GM19351 (cell line): ENCODE data around the gene CCHCR1.
"Not testable (repeated sequence)": the region's sequence is repeated elsewhere in the genome, so short reads cannot be mapped to it uniquely, and the experiment has no call there.

Experiments used
- ATAC-seq: cut with Tn5 transposase; IDR thresholded peaks from one replicate; pipeline ENCODE4 v1.9.1; 2021; ENCODE audit warnings: mild to moderate bottlenecking, moderate library complexity; ENCODE audit not compliant: unreplicated experiment

CCHCR1 gene

GRCh38 chr6:31164475-31165063, 7.0 kb upstream of the CCHCR1 start:
- ATAC-seq, result not testable (repeated sequence)

- ATAC-seq, result no peak
These were observed 6.3 kb upstream of the CCHCR1 start for GRCh38 chr6:31163922-31164321.

DNA sequence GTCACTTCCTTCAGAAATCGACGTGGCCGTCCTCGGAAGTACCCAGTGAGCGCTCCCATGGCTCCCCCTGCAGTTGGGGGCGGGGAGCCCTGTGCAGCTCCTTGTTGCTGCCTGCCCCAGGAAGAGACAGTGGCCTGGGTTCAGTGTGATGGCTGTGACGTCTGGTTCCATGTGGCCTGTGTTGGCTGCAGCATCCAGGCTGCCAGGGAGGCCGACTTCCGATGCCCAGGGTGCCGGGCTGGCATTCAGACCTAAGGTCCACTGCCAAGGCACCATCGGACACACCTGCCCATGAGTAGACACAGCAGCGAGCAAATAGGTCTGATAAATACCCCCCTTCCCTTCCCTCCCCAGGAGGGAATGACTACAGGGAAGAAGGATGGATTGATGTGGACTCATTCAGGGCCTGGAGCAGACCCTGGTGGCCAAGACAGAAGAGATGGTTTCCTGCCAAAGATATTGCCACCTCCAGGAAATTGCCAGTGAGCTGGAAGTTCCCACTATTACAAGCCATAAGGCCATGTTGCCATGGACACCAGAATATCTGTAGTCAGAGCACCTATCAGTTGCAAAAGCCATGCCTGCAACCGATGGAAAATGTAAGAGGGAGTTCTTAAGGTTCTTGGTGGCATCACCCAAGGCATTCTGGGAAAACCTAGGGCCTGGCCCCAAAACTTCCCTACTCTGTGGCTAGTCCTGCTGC, 5.0 kb upstream of the CCHCR1 start:
- no peak for ATAC-seq

GRCh38 chr6:31161216-31162126, 3.9 kb upstream of the CCHCR1 start:
- no peak for ATAC-seq

DNA sequence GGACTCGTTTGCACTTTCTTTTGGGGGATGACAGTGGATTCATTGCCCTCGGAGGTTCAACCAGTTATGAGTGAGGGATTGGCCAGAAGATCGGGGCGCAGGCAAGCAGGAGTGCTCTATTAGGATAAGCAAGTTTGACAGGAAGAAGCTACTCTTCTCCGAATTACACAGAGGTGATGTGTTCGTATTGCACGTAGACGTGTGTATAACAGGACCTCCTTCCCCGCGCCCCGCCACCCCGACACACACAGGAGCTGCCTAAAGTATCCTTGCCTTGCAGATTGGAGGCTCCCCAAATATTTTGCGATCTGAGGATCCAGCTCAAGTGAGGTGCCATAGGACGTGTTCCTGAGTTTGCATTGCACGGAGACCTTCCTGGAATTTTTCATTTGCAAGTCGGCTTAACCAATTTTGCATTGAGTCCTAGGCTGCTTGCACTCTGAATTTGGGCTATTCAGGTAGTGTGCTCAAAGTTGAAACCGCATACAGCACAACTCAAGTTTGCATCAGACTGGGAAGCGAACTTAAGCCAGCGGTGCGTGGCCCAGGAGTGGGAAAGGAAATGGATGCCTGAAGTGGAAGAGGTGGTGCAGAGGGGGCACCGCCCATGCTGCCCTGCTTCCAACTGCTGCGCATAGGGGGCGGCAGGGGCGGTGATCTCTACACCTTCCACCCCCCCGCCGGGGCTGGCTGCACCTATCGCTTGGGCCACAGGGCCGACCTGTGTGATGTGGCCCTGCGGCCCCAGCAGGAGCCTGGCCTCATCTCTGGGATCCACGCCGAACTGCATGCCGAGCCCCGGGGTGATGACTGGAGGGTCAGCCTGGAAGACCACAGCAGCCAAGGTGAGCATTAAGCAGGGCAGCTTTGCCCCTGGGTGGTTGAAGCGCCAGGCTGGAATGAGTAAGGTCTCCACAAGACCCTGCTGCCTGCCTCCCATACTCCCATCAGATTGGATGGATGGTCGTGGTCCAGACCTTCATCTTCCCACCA, 1.6 kb upstream of the CCHCR1 start:
- peak; percentile 5 for ATAC-seq

DNA sequence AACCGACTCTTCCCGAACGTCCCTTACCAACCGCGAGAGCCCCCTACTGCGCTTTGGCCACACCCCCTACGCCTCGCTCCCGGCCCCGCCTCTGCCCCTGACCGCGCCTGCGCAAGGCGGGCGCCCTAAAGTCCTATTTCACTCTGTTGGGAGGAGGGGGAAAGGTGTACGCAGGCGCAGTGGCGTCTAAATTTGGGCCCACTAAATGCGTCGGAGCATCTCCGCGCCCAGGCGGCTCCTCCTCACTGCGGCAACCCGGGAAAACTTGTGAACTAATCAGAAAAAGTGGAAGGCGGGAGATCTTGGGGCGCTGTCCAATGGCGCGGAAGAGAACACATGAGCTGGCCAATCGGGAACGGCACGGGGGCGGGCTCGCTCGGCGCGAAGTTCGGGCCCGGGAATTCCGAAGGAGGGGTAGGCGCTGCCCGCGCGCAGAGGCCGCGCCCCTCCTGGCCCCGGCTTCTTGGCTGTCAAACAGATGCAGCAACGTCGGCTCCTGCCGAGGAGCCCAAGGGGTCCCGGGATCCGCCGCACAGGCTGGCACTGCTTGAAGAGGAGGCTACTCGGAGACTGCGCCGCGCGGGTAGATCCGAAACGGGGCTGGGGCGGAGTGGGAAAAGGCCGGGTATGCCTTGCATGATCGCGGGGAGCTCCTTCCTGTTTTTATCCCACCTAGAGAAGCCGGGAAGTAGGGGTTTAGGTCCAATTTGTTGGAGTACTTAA, 699 bp upstream of the CCHCR1 start, which contains the start of gene TCF19:
TCF19 (plus strand) TSS at position 450 of the 723 bp plus-strand sequence. CDS start 881 bp downstream, outside the sequence.
- ATAC-seq, result peak; percentile 83

- no peak for ATAC-seq
These were observed 961 bp downstream of the CCHCR1 start for GRCh38 chr6:31156641-31157040.

DNA sequence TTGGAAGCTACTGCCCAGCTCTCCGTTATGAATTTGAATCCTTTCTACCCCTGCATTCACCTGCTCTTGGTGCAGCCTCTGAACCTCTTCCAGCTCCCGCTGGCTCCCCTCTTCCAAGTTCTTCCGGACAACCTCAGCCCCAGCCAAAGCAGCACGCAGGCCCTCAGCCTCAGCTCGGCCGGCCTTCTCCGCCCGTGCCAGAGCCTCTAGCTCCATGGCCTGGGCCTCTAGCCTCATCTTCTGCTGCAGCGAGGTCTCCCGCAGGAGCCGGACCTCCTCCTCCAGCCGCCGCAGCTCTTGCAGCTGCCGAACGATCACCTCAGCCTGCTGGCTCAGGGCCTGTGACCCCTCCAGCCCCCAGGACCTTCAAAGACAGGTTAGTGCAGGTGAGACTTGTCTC, 3.2 kb downstream of the CCHCR1 start:
- ATAC-seq, result no peak

GRCh38 chr6:31152781-31153180, 4.8 kb downstream of the CCHCR1 start:
- ATAC-seq, result no peak

DNA sequence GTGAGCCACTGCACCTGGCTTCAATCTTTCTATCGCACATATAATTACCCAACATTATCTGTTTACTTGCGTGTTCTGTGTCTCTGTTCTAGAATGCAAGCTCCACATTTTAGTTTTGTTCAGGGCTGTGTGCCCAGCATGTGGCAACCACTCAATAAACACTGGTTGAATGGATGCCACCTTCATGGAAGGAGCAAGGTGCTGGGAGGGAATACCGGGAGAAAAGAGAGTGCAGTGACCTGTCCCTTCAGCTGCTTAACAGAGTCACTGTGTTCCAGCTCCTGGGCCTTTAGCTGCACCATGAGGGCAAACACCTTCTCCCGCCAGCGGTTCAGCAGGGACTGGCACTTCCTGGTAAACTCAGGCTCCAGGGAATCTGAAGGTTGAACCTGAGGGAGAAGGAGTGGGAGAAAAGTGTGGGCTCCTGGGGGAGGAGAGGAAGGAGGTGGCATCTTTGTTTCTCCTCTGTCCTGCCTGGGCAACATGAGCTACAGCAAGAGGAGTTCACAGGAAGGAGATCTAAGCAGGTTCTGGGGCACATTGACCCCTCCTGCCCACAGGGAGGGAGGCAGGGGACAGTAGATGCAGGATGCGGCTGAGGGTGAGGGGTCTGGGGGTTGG, 7.7 kb downstream of the CCHCR1 start:
- ATAC-seq, result no peak

DNA sequence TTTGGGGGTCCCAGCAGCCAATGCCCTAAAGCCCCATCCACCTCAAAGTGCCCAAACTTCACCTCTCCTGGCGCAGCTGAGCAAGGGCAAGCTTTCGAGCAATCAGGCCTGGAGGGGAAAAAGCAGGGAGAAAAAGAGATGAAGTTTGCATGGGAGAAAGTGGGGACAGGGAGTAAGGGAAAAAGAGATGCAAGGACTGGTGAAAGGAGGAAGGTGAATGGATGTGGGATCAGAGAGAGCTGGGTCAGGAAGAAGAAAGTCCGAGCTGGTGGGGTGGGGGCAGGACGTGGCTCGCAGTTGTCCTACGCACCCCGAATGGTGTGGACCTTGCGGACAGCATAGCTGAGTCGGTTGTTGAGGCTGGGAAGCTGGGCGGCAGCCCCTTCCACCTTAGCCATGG, 12.2 kb downstream of the CCHCR1 start:
- ATAC-seq, result no peak

DNA sequence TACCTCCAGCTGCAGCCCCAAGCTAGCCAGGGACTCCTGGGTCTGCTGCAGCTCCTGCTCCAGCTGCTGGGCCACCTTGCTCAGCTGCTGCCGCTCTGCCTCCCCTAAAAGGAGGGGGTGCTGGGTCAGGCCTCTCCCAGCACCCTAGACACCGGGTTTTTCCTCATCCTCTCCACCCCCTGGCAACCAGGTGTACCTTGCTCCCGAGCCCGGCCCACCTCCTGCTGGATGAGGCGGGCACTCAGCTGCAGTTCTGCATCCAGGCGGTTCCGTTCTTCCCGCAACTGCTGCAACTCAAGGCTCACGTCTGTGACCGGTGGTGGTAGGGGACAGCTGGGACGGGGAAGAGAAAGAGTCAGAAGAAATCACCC, 12.6 kb downstream of the CCHCR1 start:
- ATAC-seq, result no peak

DNA sequence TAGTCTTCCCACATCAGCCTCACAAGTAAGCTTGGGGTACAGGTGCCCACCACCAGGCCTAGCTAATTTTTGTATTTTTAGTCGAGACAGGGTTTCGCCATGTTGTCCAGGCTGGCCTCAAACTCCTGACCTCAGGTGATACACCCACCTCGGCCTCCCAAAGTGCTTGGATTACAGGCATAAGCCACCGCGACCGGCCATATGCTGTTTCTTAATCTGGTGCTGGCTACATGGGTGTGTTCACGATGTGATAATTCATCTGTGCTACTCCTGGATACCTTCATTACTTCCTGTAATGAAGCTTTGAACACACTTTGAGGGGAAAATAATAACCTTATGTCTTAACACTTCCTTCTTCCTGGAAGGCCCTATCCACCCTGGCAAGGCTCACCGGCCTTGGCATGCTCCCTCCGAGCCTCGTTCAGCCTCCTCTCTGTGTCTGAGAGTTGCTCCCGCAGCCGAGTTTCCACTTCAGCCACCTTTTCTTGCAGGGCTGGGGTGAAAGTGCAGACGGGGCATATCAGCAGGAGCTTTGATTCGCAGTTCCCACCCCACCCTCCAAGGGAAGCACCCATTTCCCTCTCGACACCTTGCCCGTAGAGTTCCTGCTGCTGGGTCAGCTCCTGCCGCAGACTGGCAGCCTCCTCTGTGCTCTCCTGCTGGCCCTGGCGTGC, 13.2 kb downstream of the CCHCR1 start:
- no peak for ATAC-seq

GRCh38 chr6:31143148-31143547, 14.5 kb downstream of the CCHCR1 start:
- ATAC-seq, result no peak

DNA sequence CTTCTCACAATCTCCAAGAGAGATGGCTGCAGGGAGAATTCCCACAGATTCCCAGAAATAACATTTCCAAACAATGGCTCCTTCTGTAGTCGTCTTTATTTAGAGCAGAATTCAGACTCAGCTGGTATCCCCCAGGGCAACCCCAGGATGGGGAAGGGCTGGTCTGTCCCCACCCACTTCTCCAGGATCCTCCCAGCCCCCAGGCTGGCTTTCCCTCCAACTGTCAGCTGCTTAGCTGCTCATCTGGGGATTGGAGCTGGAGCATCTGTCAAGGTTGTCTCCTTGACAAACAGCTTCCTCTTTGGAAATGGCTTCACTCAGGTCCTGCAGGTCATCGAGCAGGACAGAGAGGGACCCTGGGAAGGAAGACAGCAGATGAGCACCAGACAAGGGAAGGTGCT, 15.2 kb downstream of the CCHCR1 start:
- no peak for ATAC-seq

DNA sequence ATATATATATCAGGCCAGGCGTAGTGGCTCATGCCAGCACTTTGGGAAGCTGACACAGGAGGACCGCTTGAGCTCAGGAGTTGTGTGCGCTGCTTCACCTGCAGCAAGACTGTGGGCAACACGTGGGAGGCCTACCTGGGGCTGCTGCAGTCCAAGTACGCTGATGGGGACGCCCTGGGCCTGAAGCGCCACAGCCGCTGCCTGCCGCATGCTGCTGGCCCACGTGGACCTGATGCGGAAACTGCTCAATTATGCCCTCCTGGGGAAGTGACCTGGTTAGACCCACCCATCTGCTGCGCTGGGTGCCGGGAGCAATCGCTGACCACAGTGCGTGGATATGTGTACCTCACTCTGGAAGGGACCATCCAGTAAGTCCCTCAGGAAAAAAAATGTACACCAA, 17.0 kb downstream of the CCHCR1 start:
- ATAC-seq, result no peak

DNA sequence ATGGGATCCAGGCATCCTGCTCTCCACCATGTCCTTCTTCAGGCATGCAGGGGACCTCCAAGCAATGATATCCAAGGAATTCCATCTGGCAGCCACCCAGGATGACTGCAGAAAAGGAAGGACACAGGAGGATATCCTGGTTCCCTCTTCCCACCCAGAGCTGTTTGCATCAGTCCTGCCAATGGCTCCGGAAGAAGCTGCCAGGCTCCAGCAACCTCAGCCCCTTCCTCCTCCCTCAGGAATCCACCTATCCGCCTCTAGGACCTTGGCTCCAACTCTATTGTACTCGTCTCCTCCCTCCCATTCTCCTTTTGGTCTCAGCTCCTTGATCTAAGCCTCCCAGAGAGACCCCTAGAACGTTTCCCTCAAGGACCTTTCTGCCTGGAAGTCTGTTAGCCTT, 18.0 kb downstream of the CCHCR1 start:
- no peak for ATAC-seq

DNA sequence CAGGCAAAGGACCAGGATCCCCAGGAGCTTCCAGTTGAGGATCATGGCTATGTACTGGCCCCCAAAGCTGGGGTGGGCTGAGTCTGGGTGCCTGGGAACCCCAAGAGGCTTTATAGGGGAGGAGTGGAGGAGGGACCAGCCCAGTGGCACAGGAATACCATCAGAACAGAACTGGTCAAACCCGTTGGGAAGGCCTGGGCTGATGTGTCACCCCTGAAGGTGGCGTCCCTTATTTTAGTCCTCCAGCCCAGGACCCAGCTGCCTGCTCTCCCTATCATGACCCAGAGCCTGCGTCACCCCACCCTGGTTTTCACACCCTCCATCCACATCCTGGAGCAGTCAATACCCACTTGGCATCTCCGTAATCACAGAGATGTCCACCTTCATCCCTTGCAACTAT, 18.6 kb downstream of the CCHCR1 start, which contains the start of gene PSORS1C2:
PSORS1C2 (minus strand) TSS at position 85 of the 400 bp plus-strand sequence; CDS start at position 45, 40 bp downstream.
- ATAC-seq, result no peak

GRCh38 chr6:31135710-31136109, 21.9 kb downstream of the CCHCR1 start:
- no peak for ATAC-seq
